Measurements from ENCODE around the gene TCF4. TPM values are rescaled to one million over a fixed set of nuclear protein-coding genes. Genes with fewer than 3 reads are reported as not detected.

Gene TCF4
- polyA plus RNA-seq, 1 donor (not counting 4 experiments of a cell fraction or from before 2014, with no cell fraction given), result 9.7 TPM

DNA sequence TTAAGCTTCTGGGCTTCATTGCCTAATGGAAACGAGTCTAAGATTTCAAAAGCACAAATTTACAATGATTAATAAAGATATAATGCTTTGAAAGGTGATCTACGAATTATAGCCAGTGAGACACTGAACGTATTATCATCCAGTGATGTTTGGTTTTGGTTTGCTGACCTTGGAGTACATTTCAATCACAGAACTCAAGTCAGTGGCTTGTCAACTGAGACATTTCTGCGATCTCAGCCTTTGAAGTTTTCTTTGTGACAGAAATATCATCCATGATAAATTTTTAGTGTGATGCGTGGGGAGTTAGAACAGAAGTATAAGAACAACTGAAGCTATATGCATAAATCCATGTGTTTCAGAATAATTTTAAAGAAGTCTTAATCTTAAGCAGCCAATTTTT lies 263.8 kb downstream of the TCF4 start:
- TF ChIP-seq EZH2 (IDR thresholded peaks at IDR 0.05; ENCODE audit: low read length), result no peak
- TF ChIP-seq, protein P1, sequence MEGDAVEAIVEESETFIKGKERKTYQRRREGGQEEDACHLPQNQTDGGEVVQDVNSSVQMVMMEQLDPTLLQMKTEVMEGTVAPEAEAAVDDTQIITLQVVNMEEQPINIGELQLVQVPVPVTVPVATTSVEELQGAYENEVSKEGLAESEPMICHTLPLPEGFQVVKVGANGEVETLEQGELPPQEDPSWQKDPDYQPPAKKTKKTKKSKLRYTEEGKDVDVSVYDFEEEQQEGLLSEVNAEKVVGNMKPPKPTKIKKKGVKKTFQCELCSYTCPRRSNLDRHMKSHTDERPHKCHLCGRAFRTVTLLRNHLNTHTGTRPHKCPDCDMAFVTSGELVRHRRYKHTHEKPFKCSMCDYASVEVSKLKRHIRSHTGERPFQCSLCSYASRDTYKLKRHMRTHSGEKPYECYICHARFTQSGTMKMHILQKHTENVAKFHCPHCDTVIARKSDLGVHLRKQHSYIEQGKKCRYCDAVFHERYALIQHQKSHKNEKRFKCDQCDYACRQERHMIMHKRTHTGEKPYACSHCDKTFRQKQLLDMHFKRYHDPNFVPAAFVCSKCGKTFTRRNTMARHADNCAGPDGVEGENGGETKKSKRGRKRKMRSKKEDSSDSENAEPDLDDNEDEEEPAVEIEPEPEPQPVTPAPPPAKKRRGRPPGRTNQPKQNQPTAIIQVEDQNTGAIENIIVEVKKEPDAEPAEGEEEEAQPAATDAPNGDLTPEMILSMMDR (optimal IDR thresholded peaks at IDR 0.05 in 1 of 3, IDR thresholded peaks at IDR 0.05 in 1 of 3, conservative IDR thresholded peaks at IDR 0.05 in 1 of 3; ENCODE audit: extremely low read depth in 1 of 3, insufficient read depth in 2 of 3, low read length in 3 of 3), result no peak
- Histone ChIP-seq H3K27ac (ENCODE audit: control insufficient read depth, insufficient read depth, low read length) (no peak overlapping the region), H3K4me2 (ENCODE audit: control insufficient read depth, extremely low read depth, insufficient read depth, low read depth, low read length) (no peak overlapping the region), H2AFZ (ENCODE audit: control insufficient read depth, low read length) (no peak overlapping the region), H3K4me3 (ENCODE audit: control insufficient read depth in 2 of 3, extremely low read depth in 1 of 3, insufficient read depth in 2 of 3, low read depth in 1 of 3, low read length in 3 of 3) (no peak overlapping the region), H3K9me1 (ENCODE audit: control insufficient read depth, extremely low read depth, insufficient read depth, low read length) (no peaks in the 10 kb centered on the region), H3K9me3 (ENCODE audit: control insufficient read depth, low read depth, low read length) (no peaks in the 10 kb centered on the region), H3K27me3 (ENCODE audit: control insufficient read depth, extremely low read depth, insufficient read depth, low read length) (no peaks in the 10 kb centered on the region), H3K4me1 (ENCODE audit: control insufficient read depth, extremely low read depth, insufficient read depth, low read length) (peaks cover 9% of the 10 kb centered on the region), H3K36me3 (ENCODE audit: control insufficient read depth in 2 of 2, extremely low read depth in 1 of 2, insufficient read depth in 2 of 2, low read length in 2 of 2) (no peaks in the 10 kb centered on the region), H3K79me2 (ENCODE audit: control insufficient read depth, insufficient read depth, low read length) (no peaks in the 10 kb centered on the region), H4K20me1 (ENCODE audit: control insufficient read depth, extremely low read depth, insufficient read depth, low read length) (no peaks in the 10 kb centered on the region), H3K9ac (ENCODE audit: control insufficient read depth, extremely low read depth, insufficient read depth, low read length) (no peak overlapping the region)
- dilution Hi-C loops (cut with MboI; ENCODE audit: extremely low pct_ligation_motif_present, low sequenced_read_pairs), result no loop called here
- FAIRE-seq (no peak), DNase-seq (ENCODE audit: low read depth, low spot score) (no peak)

DNA sequence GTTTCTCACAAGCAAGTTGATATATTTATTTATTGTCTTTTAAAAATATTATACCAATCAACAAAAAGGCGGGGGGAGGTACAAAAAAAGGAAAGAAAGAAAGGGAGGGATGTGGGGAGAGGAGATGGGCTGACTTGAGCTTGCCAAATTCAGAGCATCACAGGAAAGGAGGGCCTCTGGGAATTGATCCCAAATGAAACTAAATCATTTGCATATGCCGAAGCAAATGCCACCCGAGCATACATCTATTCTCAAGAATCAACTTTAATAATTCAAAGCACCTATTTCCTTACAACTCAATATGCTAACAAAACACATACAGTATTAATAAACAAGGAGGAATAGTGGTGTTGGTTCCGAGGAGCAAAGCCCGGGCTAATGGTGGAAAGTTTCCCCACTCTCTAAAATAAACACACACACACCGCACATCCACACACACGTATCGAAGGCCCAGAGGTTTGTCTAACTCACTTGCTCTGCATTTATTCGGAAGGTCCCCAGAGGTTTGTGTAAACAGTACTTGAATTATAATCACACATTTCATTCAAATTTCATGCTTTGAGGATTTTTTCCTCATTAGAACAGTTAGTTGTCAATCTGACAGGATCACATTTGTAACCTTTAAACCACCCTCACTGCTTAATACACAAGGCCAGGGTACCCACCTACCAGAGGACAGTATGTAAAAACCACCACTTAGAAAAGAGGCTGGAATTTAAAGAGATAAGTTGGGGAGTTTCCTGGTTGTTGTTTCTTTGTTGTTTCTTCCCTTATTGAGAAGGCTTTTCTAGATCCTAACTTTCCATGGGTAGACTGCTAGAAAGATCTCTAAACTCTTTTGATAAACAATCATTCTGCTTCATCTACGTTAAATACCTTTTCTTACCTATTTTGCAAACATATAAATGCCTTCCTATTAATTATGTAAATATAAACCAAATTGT lies 264.7 kb downstream of the TCF4 start:
- Histone ChIP-seq H3K27ac (ENCODE audit: control insufficient read depth, insufficient read depth, low read length) (no peak overlapping the region), H3K9ac (ENCODE audit: control insufficient read depth, extremely low read depth, insufficient read depth, low read length) (peak overlapping the region; percentile 73), H3K79me2 (ENCODE audit: control insufficient read depth, insufficient read depth, low read length) (no peaks in the 10 kb centered on the region), H3K9me1 (ENCODE audit: control insufficient read depth, extremely low read depth, insufficient read depth, low read length) (no peaks in the 10 kb centered on the region), H4K20me1 (ENCODE audit: control insufficient read depth, extremely low read depth, insufficient read depth, low read length) (no peaks in the 10 kb centered on the region), H3K27me3 (ENCODE audit: control insufficient read depth, extremely low read depth, insufficient read depth, low read length) (no peaks in the 10 kb centered on the region), H3K36me3 (ENCODE audit: control insufficient read depth in 2 of 2, extremely low read depth in 1 of 2, insufficient read depth in 2 of 2, low read length in 2 of 2) (no peaks in the 10 kb centered on the region), H3K4me2 (ENCODE audit: control insufficient read depth, extremely low read depth, insufficient read depth, low read depth, low read length) (peak overlapping the region; percentile 89), H2AFZ (ENCODE audit: control insufficient read depth, low read length) (no peak overlapping the region), H3K9me3 (ENCODE audit: control insufficient read depth, low read depth, low read length) (no peaks in the 10 kb centered on the region), H3K4me3 (ENCODE audit: control insufficient read depth in 2 of 3, extremely low read depth in 1 of 3, insufficient read depth in 2 of 3, low read depth in 1 of 3, low read length in 3 of 3) (no peak overlapping the region), H3K4me1 (ENCODE audit: control insufficient read depth, extremely low read depth, insufficient read depth, low read length) (peaks cover 9% of the 10 kb centered on the region)
- TF ChIP-seq EZH2 (IDR thresholded peaks at IDR 0.05; ENCODE audit: low read length), result no peak
- TF ChIP-seq, protein P1 (optimal IDR thresholded peaks at IDR 0.05 in 1 of 3, IDR thresholded peaks at IDR 0.05 in 1 of 3, conservative IDR thresholded peaks at IDR 0.05 in 1 of 3; ENCODE audit: extremely low read depth in 1 of 3, insufficient read depth in 2 of 3, low read length in 3 of 3), result no peak
- DNase-seq (ENCODE audit: low read depth, low spot score) (no peak), FAIRE-seq (no peak)
- dilution Hi-C loops (cut with MboI; ENCODE audit: extremely low pct_ligation_motif_present, low sequenced_read_pairs), result no loop called here

All from keratinocyte (primary cell).